ENCODE results near the gene C12orf76.
"Not testable (repeated sequence)": the region's sequence is repeated elsewhere in the genome, so short reads cannot be mapped to it uniquely, and the experiment has no call there.

Gene C12orf76

GRCh38 chr12:110020956-110021355 is 27.4 kb downstream of the C12orf76 start:
- DNase-seq: no peak

- DNase-seq: no peak
Observed at GRCh38 chr12:110015132-110015531, 33.2 kb downstream of the C12orf76 start.

GRCh38 chr12:110012659-110013058 is 35.7 kb downstream of the C12orf76 start:
- DNase-seq: no peak

- no peak for DNase-seq
Observed at GRCh38 chr12:110012137-110012536, 36.2 kb downstream of the C12orf76 start.

- DNase-seq: no peak
Observed at GRCh38 chr12:110010853-110011723, 37.2 kb downstream of the C12orf76 start.

GRCh38 chr12:110008681-110009398 is 39.5 kb downstream of the C12orf76 start:
- DNase-seq: not testable (repeated sequence)

- DNase-seq: no peak
Observed at GRCh38 chr12:110007881-110008280, 40.4 kb downstream of the C12orf76 start.

- DNase-seq: no peak
Observed at GRCh38 chr12:110006115-110006514, 42.2 kb downstream of the C12orf76 start.

GRCh38 chr12:110005319-110005973 is 42.9 kb downstream of the C12orf76 start:
- no peak for DNase-seq

- no peak for DNase-seq
Observed at GRCh38 chr12:110004598-110004997, 43.7 kb downstream of the C12orf76 start.

- DNase-seq: no peak
Observed at GRCh38 chr12:110002676-110003515, 45.4 kb downstream of the C12orf76 start.

- peak; percentile 19 for DNase-seq
Observed at GRCh38 chr12:110001596-110001995, 46.7 kb downstream of the C12orf76 start.

- DNase-seq: no peak
Observed at GRCh38 chr12:109999983-110000505, 48.3 kb downstream of the C12orf76 start.

- no peak for DNase-seq
Observed at GRCh38 chr12:109999649-109999971, 48.7 kb downstream of the C12orf76 start.

GRCh38 chr12:109998904-109999648 is 49.2 kb downstream of the C12orf76 start, which contains the start of gene ANKRD13A:
TSS of gene ANKRD13A (plus strand) at chr12:109999430. CDS start at chr12:109999689, 259 bp downstream.
- DNase-seq: peak; percentile 90

GRCh38 chr12:109998241-109998903 is 50.0 kb downstream of the C12orf76 start:
- no peak for DNase-seq

- no peak for DNase-seq
Observed at GRCh38 chr12:109997393-109997792, 50.9 kb downstream of the C12orf76 start.

- no peak for DNase-seq
Observed at GRCh38 chr12:109996483-109996853, 51.9 kb downstream of the C12orf76 start.

GRCh38 chr12:109995686-109996482 is 52.4 kb downstream of the C12orf76 start, which contains the start of gene GIT2:
TSS of gene GIT2 (minus strand) at chr12:109996368. CDS start at chr12:109996224, 144 bp downstream.
- DNase-seq: peak; percentile 79

- no peak for DNase-seq
Observed at GRCh38 chr12:109995361-109995685, 53.0 kb downstream of the C12orf76 start.
